Tibial artery (tissue), 4 donors: ENCODE results near the gene MYO6.

Source experiments
- DNase-seq, 2 donors: peaks; one replicate each; pipeline ENCODE4 v3.0.0-alpha.2; 2019
- H3K27ac ChIP-seq, 2 donors: fragments of 200-600 bp; sonication (generic) in 1 of 2; 1 replicate in 1 of 2; 2 replicates in 1 of 2; pipeline ENCODE4 v1.5.1; 2018 to 2019; ENCODE audit warnings: mild to moderate bottlenecking in 1 of 2
- H3K27me3 ChIP-seq, 2 donors: fragments of 200-600 bp; sonication (generic) in 1 of 2; one replicate each; pipeline versions ENCODE4 v1.5.1 to v1.6.0; 2016 to 2019
- H3K36me3 ChIP-seq, 3 donors: fragments of 200-600 bp; sonication (generic) in 2 of 3; one replicate each; pipeline ENCODE4 v1.5.1; 2016 to 2019; ENCODE audit warnings: mild to moderate bottlenecking in 2 of 3
- H3K4me1 ChIP-seq, 4 donors: fragments of 200-600 bp; sonication (generic) in 2 of 4; 1 replicate in 3 of 4; 2 replicates in 1 of 4; pipeline ENCODE4 v1.5.1; 2016 to 2019
- H3K4me3 ChIP-seq, 2 donors: fragments of 200-600 bp; sonication (generic) in 1 of 2; 1 replicate in 1 of 2; 2 replicates in 1 of 2; pipeline ENCODE4 v1.5.1; 2018 to 2019; ENCODE audit warnings: mild to moderate bottlenecking in 2 of 2
- H3K9me3 ChIP-seq, 3 donors: fragments of 200-600 bp; sonication (generic) in 1 of 3; one replicate each; pipeline ENCODE4 v1.5.1; 2016 to 2019
- CTCF ChIP-seq, 2 experiments: fragments of 200-600 bp in 1 of 2; fragments of 450-650 bp in 1 of 2; IDR thresholded peaks; one replicate each; pipeline ENCODE4 v1.5.1; 2017 to 2019; ENCODE audit warnings: antibody characterized with exemption in 2 of 2, mild to moderate bottlenecking in 1 of 2, moderate library complexity in 1 of 2
- intact Hi-C: fragments of 100-400 bp; cut with DNase I; formaldehyde crosslinking; loops from one replicate; pipeline ENCODE4 v1.15.0; 2023; ENCODE audit warnings: low total_unique reads

MYO6 gene

DNA sequence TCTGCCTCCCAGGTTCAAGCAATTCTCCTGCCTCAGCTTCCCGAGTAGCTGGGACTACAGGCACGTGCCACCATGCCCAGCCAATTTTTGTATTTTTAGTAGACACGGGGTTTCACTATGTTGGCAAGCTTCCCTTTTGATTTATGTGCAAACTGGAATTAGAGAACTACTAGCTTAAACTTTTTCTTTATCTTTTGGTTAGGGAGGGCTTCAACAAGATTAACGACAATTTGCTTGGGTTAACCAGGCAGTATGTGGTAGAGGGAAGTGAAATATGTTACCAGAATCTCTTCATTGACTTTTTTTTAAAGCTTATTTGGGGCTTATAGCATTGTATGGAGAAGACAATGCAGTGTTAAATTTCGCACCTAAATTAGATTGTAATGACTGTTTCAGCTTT lies 9.0 kb downstream of the MYO6 start:
- no peak overlapping the region for H3K27ac ChIP-seq
- H3K4me1 ChIP-seq: peaks cover 0 to 43% (median 2%) of the 10 kb centered on the region in 4 donors
- no peaks in the 10 kb centered on the region for H3K36me3 ChIP-seq
- no peak for DNase-seq
- TF ChIP-seq CTCF (IDR thresholded peaks at IDR 0.05): no peak
- H3K9me3 ChIP-seq: no peaks in the 10 kb centered on the region
- H3K4me3 ChIP-seq: no peak overlapping the region
- no peaks in the 10 kb centered on the region for H3K27me3 ChIP-seq
- intact Hi-C loops: no loop called here

DNA sequence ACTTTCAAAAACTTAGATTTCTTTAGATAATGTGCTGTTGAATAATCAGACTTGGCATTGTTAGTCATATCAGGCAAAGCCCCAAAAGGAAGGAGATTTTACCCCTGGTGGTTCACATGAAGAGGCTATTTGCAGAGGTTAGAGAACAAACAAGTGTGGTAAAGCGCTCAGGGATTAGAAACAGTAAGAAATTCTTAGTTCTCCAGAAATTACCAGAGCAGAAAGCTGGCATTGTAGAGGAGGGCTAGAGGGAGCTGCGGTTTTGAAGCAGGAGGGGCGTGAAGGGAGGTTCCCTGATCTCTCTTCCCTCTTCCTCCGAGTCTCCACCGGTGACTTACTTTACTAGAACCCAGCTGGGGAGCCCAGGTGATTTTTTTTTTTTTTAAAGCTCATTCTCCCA lies 10.2 kb downstream of the MYO6 start:
- Histone ChIP-seq H3K36me3 (peaks cover 0 to 3% (median 0%) of the 10 kb centered on the region in 3 donors), H3K4me3 (no peak overlapping the region), H3K4me1 (peaks cover 0 to 34% (median 0%) of the 10 kb centered on the region in 4 donors), H3K9me3 (no peaks in the 10 kb centered on the region), H3K27me3 (no peaks in the 10 kb centered on the region), H3K27ac (no peak overlapping the region)
- no peak for DNase-seq
- intact Hi-C loops: no loop called here
- no peak for TF ChIP-seq CTCF (IDR thresholded peaks at IDR 0.05)

DNA sequence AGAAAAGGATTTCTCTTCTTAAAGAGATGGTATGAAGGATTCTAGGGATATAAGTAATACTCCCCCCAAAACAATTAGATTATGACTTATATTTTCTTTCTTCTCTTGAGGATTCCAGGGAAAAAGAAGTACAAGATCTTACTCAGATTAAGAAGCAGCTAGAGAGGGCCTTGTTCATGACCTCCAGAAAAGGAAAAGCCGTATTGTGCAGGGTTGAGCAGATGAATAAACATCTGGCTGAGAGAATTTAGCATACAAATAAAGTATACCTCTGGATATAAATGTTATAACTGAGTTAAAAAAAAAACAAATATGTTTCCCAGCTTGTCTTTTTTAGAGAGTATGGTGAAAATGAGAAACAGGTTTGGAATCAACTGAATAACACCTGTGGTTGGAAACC lies 11.3 kb downstream of the MYO6 start:
- Histone ChIP-seq H3K36me3 (peaks cover 0 to 8% (median 0%) of the 10 kb centered on the region in 3 donors), H3K4me1 (peaks cover 0 to 34% (median 0%) of the 10 kb centered on the region in 4 donors), H3K4me3 (no peak overlapping the region), H3K27ac (no peak overlapping the region), H3K27me3 (no peaks in the 10 kb centered on the region), H3K9me3 (no peaks in the 10 kb centered on the region)
- DNase-seq: no peak
- no peak for TF ChIP-seq CTCF (IDR thresholded peaks at IDR 0.05)
- intact Hi-C loops: no loop called here

DNA sequence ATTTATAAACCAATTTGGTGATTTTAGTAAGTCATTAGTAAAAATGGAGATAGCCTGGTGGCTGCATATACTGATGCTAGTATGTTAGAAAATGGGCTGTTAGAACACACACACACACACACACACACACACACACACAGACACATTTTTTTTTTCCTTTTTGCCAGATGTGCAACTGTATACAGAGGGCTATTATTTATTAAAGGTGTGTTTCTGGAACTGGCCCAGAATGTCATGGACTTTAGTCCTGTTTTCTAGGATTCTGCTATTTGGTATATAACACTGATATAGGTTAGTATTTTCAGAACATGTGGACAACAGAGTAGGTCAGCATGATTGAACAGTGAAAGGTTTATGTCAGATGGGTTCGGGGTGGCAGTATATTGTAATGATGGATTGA lies 12.4 kb downstream of the MYO6 start:
- peaks cover 0 to 8% (median 0%) of the 10 kb centered on the region in 3 donors for H3K36me3 ChIP-seq
- no peak for TF ChIP-seq CTCF (IDR thresholded peaks at IDR 0.05)
- DNase-seq: no peak
- no peaks in the 10 kb centered on the region for H3K27me3 ChIP-seq
- H3K4me1 ChIP-seq: peaks cover 0 to 34% (median 0%) of the 10 kb centered on the region in 4 donors
- H3K9me3 ChIP-seq: no peaks in the 10 kb centered on the region
- no peak overlapping the region for H3K27ac ChIP-seq
- intact Hi-C loops: no loop called here
- no peak overlapping the region for H3K4me3 ChIP-seq

- Histone ChIP-seq H3K36me3 (peaks cover 0 to 8% (median 0%) of the 10 kb centered on the region in 3 donors), H3K27me3 (no peaks in the 10 kb centered on the region), H3K9me3 (no peaks in the 10 kb centered on the region), H3K4me1 (peaks cover 0 to 34% (median 0%) of the 10 kb centered on the region in 4 donors), H3K27ac (no peak overlapping the region), H3K4me3 (no peak overlapping the region)
- no peak for TF ChIP-seq CTCF (IDR thresholded peaks at IDR 0.05)
- intact Hi-C loops: no loop called here
- no peak for DNase-seq
These were observed 13.0 kb downstream of the MYO6 start for GRCh38 chr6:75762063-75762462.

DNA sequence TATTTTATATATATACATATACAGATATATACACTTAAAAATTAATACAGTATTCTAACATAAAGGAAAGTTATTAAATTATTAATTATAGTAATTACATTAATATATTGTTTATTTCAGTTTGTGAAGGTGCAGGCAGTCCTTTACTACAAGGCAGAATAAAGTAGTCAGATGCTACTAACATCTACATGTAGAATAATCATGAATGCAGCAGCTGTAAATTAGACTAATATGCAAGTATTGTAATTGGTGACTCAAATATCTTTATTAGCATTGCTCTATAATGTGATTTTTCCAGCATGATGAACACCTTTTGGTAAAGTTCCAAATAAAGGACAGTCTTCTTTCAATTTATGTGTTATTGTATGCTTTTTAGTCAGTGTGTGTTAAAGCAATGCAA lies 17.3 kb downstream of the MYO6 start:
- intact Hi-C loops: no loop called here
- Histone ChIP-seq H3K27ac (no peak overlapping the region), H3K27me3 (no peaks in the 10 kb centered on the region), H3K4me1 (no peaks in the 10 kb centered on the region), H3K36me3 (peaks cover 0 to 8% (median 0%) of the 10 kb centered on the region in 3 donors), H3K9me3 (no peaks in the 10 kb centered on the region), H3K4me3 (no peak overlapping the region)
- TF ChIP-seq CTCF (IDR thresholded peaks at IDR 0.05): no peak
- DNase-seq: no peak
